Nephron (organoid): ENCODE data around the gene YEATS2.

Experiments used
- H3K27ac Mint-ChIP-seq, 3 experiments: 2 replicates each; pipeline ENCODE4 v1.8.0; 2020; ENCODE audit warnings: mixed read lengths in 3 of 3, mild to moderate bottlenecking in 2 of 3, moderate library complexity in 1 of 3
- H3K27me3 Mint-ChIP-seq: 2 replicates; pipeline ENCODE4 v1.8.0; 2021; ENCODE audit warnings: low read depth, mild to moderate bottlenecking, moderate library complexity, mixed read lengths
- H3K36me3 Mint-ChIP-seq: 2 replicates; pipeline ENCODE4 v1.8.0; 2020; ENCODE audit warnings: low read depth, mixed read lengths
- H3K4me1 Mint-ChIP-seq: 2 replicates; pipeline ENCODE4 v1.8.0; 2020; ENCODE audit warnings: mixed read lengths
- H3K4me3 Mint-ChIP-seq, 3 experiments: 2 replicates each; pipeline ENCODE4 v1.8.0; 2020; ENCODE audit warnings: mild to moderate bottlenecking in 3 of 3, mixed read lengths in 3 of 3, moderate library complexity in 2 of 3
- H3K9me3 Mint-ChIP-seq: 2 replicates; pipeline ENCODE4 v1.8.0; 2020; ENCODE audit warnings: mixed read lengths
- TF ChIP-seq, protein P1 (sequence below), 3 experiments: fragments of 200-600 bp; sonication (generic); IDR thresholded peaks; one replicate each; pipeline ENCODE4 v1.5.0; 2021; ENCODE audit warnings: antibody characterized with exemption in 3 of 3; ENCODE audit not compliant: unreplicated experiment in 3 of 3

Gene YEATS2

DNA sequence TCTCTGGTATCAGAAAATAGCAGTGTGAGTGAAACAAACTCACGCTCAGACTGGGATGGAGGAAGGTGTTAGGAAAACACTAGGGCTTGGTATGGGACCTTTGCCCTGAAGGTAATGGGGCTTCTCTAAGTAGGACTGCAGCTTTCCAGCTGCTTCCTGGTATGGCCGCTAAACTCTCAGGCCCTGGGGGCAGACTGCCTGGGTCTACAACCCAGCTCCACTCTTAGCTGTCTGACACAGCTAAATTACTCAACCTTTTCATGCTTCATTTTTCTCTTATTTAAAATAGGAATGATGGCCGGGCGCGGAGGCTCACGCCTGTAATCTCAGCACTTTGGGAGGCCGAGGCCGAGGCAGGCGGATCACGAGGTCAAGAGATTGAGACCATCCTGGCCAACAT, 5.2 kb upstream of the YEATS2 start:
- Mint-ChIP-seq H3K36me3 (no peaks in the 10 kb centered on the region), H3K4me1 (peaks cover 4% of the 10 kb centered on the region), H3K27me3 (no peaks in the 10 kb centered on the region), H3K4me3 (no peak overlapping the region), H3K9me3 (no peaks in the 10 kb centered on the region), H3K27ac (peak overlapping the region in 1 of 3 experiments; percentile 22)
- TF ChIP-seq, protein P1, sequence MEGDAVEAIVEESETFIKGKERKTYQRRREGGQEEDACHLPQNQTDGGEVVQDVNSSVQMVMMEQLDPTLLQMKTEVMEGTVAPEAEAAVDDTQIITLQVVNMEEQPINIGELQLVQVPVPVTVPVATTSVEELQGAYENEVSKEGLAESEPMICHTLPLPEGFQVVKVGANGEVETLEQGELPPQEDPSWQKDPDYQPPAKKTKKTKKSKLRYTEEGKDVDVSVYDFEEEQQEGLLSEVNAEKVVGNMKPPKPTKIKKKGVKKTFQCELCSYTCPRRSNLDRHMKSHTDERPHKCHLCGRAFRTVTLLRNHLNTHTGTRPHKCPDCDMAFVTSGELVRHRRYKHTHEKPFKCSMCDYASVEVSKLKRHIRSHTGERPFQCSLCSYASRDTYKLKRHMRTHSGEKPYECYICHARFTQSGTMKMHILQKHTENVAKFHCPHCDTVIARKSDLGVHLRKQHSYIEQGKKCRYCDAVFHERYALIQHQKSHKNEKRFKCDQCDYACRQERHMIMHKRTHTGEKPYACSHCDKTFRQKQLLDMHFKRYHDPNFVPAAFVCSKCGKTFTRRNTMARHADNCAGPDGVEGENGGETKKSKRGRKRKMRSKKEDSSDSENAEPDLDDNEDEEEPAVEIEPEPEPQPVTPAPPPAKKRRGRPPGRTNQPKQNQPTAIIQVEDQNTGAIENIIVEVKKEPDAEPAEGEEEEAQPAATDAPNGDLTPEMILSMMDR (IDR thresholded peaks at IDR 0.05; ENCODE audit: unreplicated experiment in 3 of 3): no peak

DNA sequence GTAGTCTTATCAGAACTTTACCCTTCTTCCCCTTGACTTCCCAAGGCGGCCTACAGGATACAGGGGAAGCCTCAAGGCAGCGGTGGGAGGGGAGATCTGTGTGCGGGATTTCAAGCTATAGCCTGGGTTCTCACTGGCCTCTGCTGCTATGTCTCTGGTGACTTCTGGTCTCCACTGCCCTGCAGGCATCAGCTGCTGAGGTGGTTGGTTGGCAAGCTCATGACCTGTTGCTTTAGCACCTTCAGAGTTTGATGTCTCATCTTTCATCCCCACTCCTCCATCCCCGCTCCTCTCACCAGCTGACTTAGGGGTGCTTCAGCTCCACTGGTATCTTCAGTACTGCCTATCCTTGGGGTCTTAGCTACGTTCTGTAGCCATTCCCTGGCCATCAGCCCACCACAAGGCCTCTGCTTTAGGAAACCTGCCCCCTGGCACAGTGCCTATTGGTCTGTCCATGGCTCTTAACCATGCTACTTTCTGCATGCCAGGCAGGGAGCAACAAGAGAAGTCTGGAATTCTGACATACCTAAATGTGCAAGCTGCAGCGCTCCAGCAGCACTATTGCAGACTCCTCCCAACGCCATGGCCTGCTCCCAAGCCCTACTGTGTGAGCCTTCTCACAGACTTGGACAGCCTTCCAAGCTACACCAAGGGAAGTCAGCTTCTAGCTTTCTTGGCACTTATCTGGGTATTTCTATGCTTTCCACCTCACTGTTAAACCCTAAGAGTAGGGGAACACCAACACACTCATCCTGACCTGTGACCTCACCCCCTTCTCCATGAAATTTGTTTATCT, 1.8 kb upstream of the YEATS2 start:
- Mint-ChIP-seq H3K4me3 (peak overlapping the region; percentile 32 to 94 (median 93)), H3K27ac (no peak overlapping the region), H3K9me3 (no peaks in the 10 kb centered on the region), H3K27me3 (no peaks in the 10 kb centered on the region), H3K4me1 (peaks cover 29% of the 10 kb centered on the region), H3K36me3 (no peaks in the 10 kb centered on the region)
- TF ChIP-seq, protein P1 (IDR thresholded peaks at IDR 0.05; ENCODE audit: unreplicated experiment in 3 of 3): no peak

DNA sequence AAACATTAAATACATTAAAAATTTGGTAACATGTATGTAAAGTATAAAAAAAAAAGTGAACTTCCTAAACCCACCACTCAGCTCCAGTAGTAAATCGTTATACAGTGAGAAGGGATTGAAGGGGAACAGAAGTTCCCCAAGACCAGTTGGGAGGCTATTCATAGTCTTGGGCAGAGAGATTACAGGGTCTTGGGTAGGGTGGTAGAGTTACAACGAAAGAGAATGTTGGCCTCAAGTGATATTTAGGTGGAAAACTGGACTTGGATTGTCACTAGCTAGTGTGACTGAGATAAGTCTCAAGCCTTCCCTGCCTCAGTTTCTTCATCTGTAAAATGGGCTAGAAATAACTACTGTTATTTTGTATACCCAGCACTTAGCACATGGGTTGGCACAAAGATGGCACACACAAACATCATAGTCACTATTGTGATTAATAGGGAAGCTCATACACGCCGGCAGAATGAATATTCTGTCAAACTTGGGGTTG, 431 bp upstream of the YEATS2 start:
- Mint-ChIP-seq H3K36me3 (peaks cover 6% of the 10 kb centered on the region), H3K27ac (peak overlapping the region; percentile 89 to 98 (median 90)), H3K4me1 (peaks cover 38% of the 10 kb centered on the region), H3K27me3 (no peaks in the 10 kb centered on the region), H3K9me3 (no peaks in the 10 kb centered on the region), H3K4me3 (peak overlapping the region; percentile 86 to 94 (median 93))
- TF ChIP-seq, protein P1 (IDR thresholded peaks at IDR 0.05; ENCODE audit: unreplicated experiment in 3 of 3): no peak

DNA sequence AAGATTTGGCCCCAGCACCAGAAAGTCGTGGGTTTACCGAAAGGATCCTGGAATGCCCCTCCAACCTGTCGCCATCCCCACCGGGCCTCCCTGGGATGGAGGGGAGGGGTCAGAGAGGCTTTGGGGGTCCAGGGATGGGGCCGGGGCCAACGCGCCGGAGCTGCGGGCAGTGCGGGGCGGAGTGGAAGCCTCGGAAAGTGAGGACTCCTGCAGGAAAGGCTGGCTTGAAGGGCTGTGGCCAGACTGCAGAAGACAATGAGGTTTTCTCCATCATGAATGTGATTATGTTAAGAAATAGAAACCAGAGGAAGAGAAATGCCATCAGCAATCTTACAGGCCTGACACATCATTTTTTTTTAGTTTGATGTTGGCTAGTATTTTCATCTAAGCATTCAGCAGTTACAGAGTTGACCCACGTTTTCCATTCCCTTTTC, 738 bp downstream of the YEATS2 start:
- TF ChIP-seq, protein P1 (IDR thresholded peaks at IDR 0.05; ENCODE audit: unreplicated experiment in 3 of 3): no peak
- H3K4me1 Mint-ChIP-seq: peaks cover 44% of the 10 kb centered on the region
- H3K27me3 Mint-ChIP-seq: no peaks in the 10 kb centered on the region
- no peaks in the 10 kb centered on the region for H3K9me3 Mint-ChIP-seq
- H3K4me3 Mint-ChIP-seq: peak overlapping the region; percentile 85 to 87 (median 86)
- peaks cover 6% of the 10 kb centered on the region for H3K36me3 Mint-ChIP-seq
- peak overlapping the region; percentile 65 to 80 (median 70) for H3K27ac Mint-ChIP-seq

DNA sequence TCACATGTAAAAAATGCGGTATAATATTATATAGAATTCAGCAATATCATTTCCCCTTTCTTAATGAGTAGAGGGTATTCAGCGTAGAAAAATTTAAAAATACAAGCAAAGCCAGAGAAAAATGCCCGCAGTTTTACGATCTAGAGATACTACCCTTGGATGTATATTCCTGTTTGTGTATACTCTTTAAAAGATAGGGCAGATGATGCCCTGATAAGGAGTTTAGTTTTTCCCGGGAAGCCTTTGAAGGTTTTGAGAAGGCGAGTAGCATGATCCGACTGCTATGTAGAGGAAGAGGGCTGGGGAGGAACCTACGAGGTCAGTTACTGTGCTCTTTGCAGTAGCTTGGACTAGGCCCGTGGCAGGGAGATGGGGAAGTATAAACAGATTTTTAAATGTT, 1.2 kb downstream of the YEATS2 start:
- peak overlapping the region; percentile 85 to 87 (median 86) for H3K4me3 Mint-ChIP-seq

More for the DNA sequence above, 1.2 kb downstream of the YEATS2 start:
- TF ChIP-seq, protein P1 (IDR thresholded peaks at IDR 0.05; ENCODE audit: unreplicated experiment in 3 of 3): no peak
- Mint-ChIP-seq H3K27ac (peak overlapping the region; percentile 65 to 80 (median 70)), H3K9me3 (no peaks in the 10 kb centered on the region), H3K4me1 (peaks cover 46% of the 10 kb centered on the region), H3K36me3 (peaks cover 6% of the 10 kb centered on the region), H3K27me3 (no peaks in the 10 kb centered on the region)
